GM18507 (cell line): Measurements from ENCODE around the gene DGCR2.
A peak's percentile ranks its signal among the peaks of the same experiment; 100 is the strongest.
"Not testable (repeated sequence)": the region's sequence is repeated elsewhere in the genome, so short reads cannot be mapped to it uniquely, and the experiment has no call there.

Experiments
- DNase-seq: peaks from one replicate; pipeline ENCODE4 v3.0.0; 2011; ENCODE audit warnings: low read depth; ENCODE audit not compliant: insufficient read length; ENCODE audit errors: extremely low spot score
- FAIRE-seq: peaks from 2 replicates; lab custom pipeline; 2011; peaks lifted over from hg19 to GRCh38; lab: Jason Lieb, UNC

The DGCR2 gene, protein sequence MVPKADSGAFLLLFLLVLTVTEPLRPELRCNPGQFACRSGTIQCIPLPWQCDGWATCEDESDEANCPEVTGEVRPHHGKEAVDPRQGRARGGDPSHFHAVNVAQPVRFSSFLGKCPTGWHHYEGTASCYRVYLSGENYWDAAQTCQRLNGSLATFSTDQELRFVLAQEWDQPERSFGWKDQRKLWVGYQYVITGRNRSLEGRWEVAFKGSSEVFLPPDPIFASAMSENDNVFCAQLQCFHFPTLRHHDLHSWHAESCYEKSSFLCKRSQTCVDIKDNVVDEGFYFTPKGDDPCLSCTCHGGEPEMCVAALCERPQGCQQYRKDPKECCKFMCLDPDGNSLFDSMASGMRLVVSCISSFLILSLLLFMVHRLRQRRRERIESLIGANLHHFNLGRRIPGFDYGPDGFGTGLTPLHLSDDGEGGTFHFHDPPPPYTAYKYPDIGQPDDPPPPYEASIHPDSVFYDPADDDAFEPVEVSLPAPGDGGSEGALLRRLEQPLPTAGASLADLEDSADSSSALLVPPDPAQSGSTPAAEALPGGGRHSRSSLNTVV

GRCh38 chr22:19122143-19122751 lies at the start of gene DGCR2:
Gene DGCR2, minus strand, starts transcription at chr22:19122412. Its CDS starts 206 bp downstream, at chr22:19122206.
- DNase-seq: peak; percentile 99
- FAIRE-seq: peak; percentile 94

GRCh38 chr22:19169947-19170318 lies 47.7 kb upstream of the DGCR2 start:
- FAIRE-seq: no peak
- no peak for DNase-seq

DNA sequence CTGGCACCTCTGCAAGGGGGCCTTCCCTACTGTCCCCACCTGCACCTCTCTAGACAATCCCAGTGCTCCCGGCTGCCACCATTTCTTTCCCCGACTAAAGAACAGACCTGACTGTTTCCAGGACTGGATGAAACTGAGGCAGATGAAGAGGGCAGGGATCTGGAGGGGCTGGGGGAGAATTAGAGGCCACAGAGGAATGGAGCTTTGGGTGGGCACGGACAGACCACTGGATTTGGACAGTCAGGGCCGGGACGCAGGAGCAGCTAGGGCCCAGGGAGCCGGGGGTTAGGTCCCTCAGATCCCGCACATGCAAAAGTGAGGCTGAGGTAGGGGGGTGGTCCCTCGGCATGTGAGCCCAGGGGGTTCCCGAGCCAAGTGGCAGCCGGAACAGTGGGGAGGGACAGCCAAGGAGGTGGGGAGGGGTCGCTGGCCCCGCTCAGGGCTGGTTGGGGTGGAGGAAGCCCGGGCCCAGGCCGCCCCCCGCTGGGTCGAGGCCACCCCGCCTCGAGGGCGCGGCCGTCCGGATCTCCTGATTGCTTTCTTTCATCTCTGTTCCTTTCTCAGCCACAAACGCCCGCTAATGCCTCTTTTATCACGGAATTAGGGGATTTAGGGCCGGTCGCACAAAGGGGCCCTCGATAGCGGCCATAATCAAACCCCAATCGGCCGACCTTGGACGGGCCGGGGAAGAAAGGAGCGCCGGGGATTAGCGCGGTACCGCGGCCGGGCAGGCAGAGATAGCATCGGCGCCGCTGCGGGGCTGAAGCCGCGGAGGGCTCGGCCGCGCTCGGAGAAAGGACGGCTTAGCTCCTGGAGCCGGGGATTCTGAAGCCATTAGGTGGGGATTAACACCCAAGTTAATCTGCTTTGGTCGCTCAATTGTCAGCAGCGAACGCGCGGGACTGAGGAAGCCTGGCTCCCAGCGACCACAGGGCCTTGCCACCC lies 47.1 kb upstream of the DGCR2 start:
- FAIRE-seq: no peak
- no peak for DNase-seq

DNA sequence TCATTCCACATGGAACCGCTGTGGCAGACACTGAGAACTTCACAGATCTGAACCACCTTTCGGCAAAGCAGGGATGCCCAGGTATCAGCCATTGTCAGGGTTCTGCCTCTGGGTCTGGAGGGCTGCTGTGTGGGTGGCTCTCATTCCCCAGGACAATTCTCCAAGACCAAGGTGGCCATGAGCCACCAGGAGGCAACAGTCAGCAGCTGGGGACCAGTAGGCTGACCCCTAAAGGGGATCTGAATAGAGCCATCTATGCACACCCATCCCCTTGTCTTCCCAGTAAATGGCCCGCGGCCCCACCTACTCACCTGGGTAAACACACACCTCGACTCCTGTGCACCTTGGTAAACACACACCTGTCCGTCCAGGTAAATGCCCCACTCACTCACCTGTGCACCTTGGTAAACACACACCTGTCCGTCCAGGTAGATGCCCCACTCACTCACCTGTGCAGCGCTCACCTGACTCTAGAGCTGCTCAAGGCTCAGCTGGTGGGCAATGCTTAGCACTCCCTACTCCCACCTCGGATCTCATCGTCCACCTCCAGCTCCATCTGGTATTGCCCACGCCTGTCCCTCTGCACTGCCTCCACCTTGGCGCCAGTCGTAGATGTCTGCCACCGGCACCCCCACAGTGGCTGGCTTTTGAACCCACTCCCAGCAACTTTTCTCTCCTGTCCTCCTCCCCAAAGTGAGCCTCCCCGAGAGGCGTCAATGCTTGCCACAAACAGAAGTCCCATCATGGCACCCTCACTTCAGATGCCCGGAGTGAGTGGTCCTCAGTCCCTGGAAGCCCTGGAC lies 46.1 kb upstream of the DGCR2 start:
- no peak for DNase-seq
- FAIRE-seq: no peak

- DNase-seq: no peak
- no peak for FAIRE-seq
Observed at GRCh38 chr22:19167106-19167869, 45.1 kb upstream of the DGCR2 start.

GRCh38 chr22:19166421-19166820 lies 44.2 kb upstream of the DGCR2 start:
- FAIRE-seq: no peak
- DNase-seq: no peak

- FAIRE-seq: no peak
Observed at GRCh38 chr22:19164425-19164824, 42.2 kb upstream of the DGCR2 start.

GRCh38 chr22:19158649-19159048 lies 36.4 kb upstream of the DGCR2 start:
- FAIRE-seq: not testable (repeated sequence)

More at GRCh38 chr22:19164425-19164824, 42.2 kb upstream of the DGCR2 start:
- DNase-seq: no peak

DNA sequence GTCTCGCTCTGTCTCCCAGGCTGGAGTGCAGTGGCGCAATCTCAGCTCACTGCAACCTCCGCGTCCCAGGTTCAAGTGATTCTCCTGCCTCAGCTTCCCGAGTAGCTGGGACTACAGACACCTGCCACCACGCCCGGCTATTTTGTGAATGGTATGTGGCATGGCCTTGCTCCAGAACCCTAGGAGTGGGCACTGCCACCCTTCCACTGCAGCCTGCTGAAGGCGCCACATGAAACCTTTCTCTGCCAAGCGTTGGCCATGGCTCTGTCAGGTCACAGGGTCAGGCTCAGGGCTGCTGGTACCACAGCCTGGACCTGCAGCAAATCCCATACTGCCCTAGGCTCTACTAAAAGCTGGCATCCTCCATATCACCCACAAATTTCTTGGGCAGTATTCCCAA lies 33.9 kb upstream of the DGCR2 start:
- not testable (repeated sequence) for DNase-seq, FAIRE-seq

More at GRCh38 chr22:19158649-19159048, 36.4 kb upstream of the DGCR2 start:
- not testable (repeated sequence) for DNase-seq

DNA sequence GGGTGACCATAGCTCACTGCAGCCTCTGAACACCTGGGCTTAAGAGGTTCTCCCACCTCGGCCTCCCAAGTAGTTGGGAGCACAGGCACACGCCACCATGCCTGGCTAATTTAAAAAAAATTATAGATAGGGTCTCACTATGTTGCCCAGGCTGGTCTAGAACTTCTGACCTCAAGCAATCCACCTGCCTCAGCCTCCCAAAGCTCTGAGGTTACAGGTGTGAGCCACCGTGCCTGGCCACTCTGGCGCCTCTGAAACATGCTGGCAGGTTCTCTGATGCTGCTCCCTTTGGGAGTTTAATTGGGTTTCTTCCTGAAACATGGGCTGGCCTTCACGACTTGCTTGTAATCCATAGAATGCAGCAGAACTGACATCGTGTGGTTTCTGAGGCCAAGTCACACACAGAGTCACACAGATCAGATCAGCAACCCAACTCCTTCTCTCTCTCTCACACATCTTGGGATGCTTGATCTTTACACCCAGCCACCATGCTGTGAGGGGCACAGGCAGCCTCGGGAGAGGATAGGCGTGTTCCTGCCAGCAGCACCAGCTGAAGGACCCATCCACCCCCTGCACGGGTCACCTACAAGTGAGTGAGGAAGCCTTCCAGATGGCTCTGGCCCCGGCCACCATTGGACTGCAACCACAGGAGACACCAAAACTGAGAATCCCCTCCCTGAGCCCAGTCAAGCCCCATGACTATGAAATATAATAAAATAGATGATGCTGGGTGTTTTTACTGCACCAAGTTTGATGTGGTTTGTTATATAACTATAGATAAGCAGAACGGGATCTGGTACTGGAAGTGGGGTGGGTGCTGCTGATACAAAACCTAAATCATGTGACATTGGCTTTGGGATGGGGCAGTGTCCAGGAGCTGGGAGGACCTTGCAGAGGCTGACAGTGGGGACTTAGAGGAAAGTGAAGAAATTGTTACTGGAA lies 31.0 kb upstream of the DGCR2 start:
- DNase-seq (no peak), FAIRE-seq (no peak)

- DNase-seq: no peak
- no peak for FAIRE-seq
Observed at GRCh38 chr22:19151329-19152191, 29.3 kb upstream of the DGCR2 start.

DNA sequence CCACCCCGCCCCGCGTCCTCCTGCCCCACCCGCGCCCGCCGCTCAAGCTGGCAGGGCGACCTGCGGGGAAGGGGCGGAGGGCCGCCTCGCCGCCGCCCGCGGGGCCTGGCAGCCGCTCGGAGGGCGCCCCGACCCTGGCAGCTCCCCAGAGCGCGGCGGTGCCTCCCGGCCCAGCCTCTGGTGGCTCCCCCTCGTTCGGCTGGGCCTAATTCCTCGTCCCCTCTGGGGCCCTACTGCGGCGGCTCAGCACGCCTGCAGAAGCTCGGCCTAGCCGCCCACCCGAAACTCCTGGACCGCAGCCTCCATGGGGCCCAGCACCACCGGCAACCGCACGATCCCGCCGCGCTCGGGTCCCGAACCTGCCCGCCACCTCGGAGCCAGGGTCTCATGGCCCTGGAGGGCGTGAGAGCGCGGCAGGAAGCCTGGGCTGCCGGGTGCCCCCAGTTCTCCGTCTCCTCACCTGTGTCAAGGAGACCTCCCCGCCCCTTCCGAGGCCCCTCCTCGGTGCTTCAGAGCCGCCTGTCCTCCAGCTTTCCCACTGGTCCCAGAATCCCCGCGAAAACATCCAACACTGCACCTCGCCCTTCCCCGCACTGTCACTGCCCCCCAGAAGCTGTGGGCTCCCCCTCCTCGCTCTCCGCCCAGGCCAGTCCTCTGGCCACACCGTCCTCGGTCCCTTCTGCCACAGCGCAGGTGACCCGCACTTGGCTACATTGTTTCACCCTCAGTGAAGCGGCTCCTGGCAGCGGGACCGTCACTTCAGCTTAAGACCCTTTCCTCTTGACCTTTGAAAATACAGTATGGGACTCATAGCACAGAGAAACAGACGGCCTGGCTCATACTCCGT lies 28.5 kb upstream of the DGCR2 start:
- FAIRE-seq (no peak), DNase-seq (no peak)

DNA sequence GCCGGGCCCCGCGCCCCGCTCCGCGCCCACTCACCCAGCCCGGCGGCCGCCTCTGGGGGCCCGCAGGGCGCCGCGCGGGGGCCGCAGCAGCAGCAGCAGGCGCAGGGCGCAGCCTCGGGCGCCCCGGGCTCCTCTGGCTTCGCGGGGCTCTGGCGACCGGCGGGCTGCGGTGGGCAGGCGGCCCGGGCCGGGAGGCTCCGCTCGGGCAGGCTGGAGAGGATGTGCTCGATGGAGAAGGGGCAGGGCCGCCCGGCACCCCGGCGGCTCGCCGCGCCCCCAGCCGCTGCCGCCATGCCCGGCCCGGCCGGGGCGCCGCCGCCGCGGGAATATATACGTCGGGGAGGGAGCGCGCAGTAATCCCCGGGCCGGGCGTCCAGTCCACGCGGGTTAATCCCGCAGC lies 27.8 kb upstream of the DGCR2 start, which contains the start of gene GSC2:
GSC2 (minus strand) TSS at position 302 of the 400 bp plus-strand sequence; CDS start at position 293, 9 bp downstream.
- DNase-seq (no peak), FAIRE-seq (no peak)

- DNase-seq (no peak), FAIRE-seq (no peak)
Observed at GRCh38 chr22:19149047-19149883, 27.1 kb upstream of the DGCR2 start.
